GM12878 (cell line): ENCODE measurements around the gene TET2.

Source experiments
- ATF7 ChIP-seq: fragments of 450-650 bp; IDR thresholded peaks from 2 replicates; pipeline ENCODE4 v1.6.1; 2016; ENCODE audit warnings: low read depth, mild to moderate bottlenecking
- CREM ChIP-seq: IDR thresholded peaks from 2 replicates; pipeline ENCODE4 v1.6.1; 2014; ENCODE audit warnings: antibody characterized with exemption, low read depth
- EGR1 ChIP-seq, 2 experiments: IDR thresholded peaks; 1 replicate in 1 of 2; 2 replicates in 1 of 2; pipeline ENCODE4 v1.6.1; 2011 to 2012; ENCODE audit warnings: low read depth in 2 of 2, low read length in 2 of 2, borderline replicate concordance in 1 of 2, mild to moderate bottlenecking in 1 of 2, moderate library complexity in 1 of 2
- EP300 ChIP-seq, 2 experiments: fragments of 150-350 bp in 1 of 2; IDR thresholded peaks; 2 replicates each; pipeline ENCODE4 v1.6.1; 2011 to 2012; ENCODE audit warnings: low read depth in 2 of 2, low read length in 2 of 2, borderline replicate concordance in 1 of 2, improper control_type of control experiment in 1 of 2, inconsistent platforms in 1 of 2; ENCODE audit not compliant: control insufficient read depth in 1 of 2
- MXI1 ChIP-seq: fragments of 150-350 bp; IDR thresholded peaks from 2 replicates; pipeline ENCODE4 v1.6.1; 2011; ENCODE audit warnings: low read depth, mild to moderate bottlenecking, inconsistent platforms, low read length, improper control_type of control experiment
- MYC ChIP-seq: IDR thresholded peaks from 2 replicates; pipeline ENCODE4 v1.6.1; 2011; ENCODE audit warnings: mild to moderate bottlenecking, low read length, moderate library complexity, inconsistent platforms; ENCODE audit not compliant: insufficient read depth, insufficient replicate concordance, insufficient read length, severe bottlenecking
- POLR2AphosphoS5 ChIP-seq: IDR thresholded peaks from 2 replicates; pipeline ENCODE4 v1.6.1; 2011; ENCODE audit warnings: mild to moderate bottlenecking, low read length, inconsistent platforms
- SP1 ChIP-seq: IDR thresholded peaks from one replicate; pipeline ENCODE4 v1.6.1; 2011; ENCODE audit warnings: low read depth, low read length
- TCF7 ChIP-seq: IDR thresholded peaks from 2 replicates; pipeline ENCODE4 v1.6.1; 2014; ENCODE audit warnings: antibody characterized with exemption, borderline replicate concordance
- ZZZ3 ChIP-seq: IDR thresholded peaks from 2 replicates; pipeline ENCODE4 v1.6.1; 2011; ENCODE audit warnings: low read depth; ENCODE audit not compliant: control insufficient read depth, insufficient read length
- TF ChIP-seq, protein P1 (sequence below), 3 experiments: IDR thresholded peaks in 2 of 3; conservative IDR thresholded peaks in 1 of 3; 2 replicates each; pipeline ENCODE4 v1.5.1; 2011; ENCODE audit warnings: low read depth in 3 of 3, low read length in 3 of 3, mild to moderate bottlenecking in 3 of 3, control low read depth in 2 of 3, moderate library complexity in 2 of 3, inconsistent platforms in 1 of 3, mixed read lengths in 1 of 3; ENCODE audit not compliant: control insufficient read depth in 2 of 3, insufficient read depth in 1 of 3; ENCODE audit errors: extremely low read depth in 1 of 3
- TF ChIP-seq, protein P2 (sequence below): IDR thresholded peaks from 2 replicates; pipeline ENCODE4 v1.6.1; 2011; ENCODE audit warnings: low read depth, mild to moderate bottlenecking, low read length, moderate library complexity, borderline replicate concordance; ENCODE audit errors: extremely low read depth

DNA sequence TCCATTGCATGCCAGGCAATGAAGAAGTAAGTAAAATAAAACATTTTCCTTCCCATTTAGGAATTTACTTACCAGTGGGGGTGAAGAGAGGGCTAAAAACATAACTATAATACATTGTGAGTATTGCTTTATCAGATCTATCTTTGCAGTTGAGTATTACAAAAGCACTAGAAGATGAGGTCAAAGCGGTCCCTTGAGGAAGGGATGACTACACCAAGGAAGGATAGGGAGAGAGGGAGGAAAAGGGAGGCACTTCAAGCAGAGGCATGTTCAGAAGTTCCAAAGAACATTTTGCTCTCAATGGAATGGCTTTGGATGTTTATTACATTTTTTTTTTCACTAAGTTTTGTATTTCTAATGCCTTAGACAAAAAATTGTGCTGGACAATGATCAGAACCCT lies 127.8 kb downstream of the TET2 start:
- TF ChIP-seq, protein P1, sequence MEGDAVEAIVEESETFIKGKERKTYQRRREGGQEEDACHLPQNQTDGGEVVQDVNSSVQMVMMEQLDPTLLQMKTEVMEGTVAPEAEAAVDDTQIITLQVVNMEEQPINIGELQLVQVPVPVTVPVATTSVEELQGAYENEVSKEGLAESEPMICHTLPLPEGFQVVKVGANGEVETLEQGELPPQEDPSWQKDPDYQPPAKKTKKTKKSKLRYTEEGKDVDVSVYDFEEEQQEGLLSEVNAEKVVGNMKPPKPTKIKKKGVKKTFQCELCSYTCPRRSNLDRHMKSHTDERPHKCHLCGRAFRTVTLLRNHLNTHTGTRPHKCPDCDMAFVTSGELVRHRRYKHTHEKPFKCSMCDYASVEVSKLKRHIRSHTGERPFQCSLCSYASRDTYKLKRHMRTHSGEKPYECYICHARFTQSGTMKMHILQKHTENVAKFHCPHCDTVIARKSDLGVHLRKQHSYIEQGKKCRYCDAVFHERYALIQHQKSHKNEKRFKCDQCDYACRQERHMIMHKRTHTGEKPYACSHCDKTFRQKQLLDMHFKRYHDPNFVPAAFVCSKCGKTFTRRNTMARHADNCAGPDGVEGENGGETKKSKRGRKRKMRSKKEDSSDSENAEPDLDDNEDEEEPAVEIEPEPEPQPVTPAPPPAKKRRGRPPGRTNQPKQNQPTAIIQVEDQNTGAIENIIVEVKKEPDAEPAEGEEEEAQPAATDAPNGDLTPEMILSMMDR (IDR thresholded peaks at IDR 0.05 in 2 of 3, conservative IDR thresholded peaks at IDR 0.05 in 1 of 3; ENCODE audit: control insufficient read depth in 2 of 3, extremely low read depth in 1 of 3, insufficient read depth in 1 of 3, low read depth in 3 of 3, low read length in 3 of 3): no peak
- TF ChIP-seq TCF7 (no peak), POLR2AphosphoS5 (no peak), ATF7 (no peak), CREM (no peak), MXI1 (no peak), MYC (no peak), ZZZ3 (no peak), SP1 (no peak), EGR1 (IDR thresholded peaks at IDR 0.05; ENCODE audit: borderline replicate concordance in 1 of 2, low read depth in 2 of 2, low read length in 2 of 2) (no peak), EP300 (IDR thresholded peaks at IDR 0.05; ENCODE audit: borderline replicate concordance in 1 of 2, control insufficient read depth in 1 of 2, low read depth in 2 of 2, low read length in 2 of 2) (no peak)
- TF ChIP-seq, protein P2, sequence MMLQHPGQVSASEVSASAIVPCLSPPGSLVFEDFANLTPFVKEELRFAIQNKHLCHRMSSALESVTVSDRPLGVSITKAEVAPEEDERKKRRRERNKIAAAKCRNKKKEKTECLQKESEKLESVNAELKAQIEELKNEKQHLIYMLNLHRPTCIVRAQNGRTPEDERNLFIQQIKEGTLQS: no peak
